ENCODE data around the gene PDS5B.

DNA sequence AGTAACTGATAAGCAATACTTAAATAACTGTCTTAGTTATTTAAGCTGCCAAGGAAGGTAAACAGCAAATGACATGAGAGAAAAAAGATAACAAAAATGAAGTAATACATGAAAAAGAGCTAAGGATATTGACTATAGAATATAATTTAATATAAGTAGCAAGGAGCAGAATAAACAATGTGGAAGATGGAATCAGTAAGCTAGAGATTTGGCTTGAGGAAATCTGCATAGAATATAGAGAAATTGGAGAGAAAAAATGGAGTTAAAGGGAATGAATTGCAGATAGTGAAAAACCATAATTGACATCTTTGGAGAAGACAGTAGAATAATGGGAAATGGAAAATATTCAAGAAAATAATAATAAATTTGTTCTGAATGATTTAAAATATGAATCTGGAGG is 127.1 kb downstream of the PDS5B start:
- TF ChIP-seq POLR2A (conservative IDR thresholded peaks at IDR 0.05), result no peak
- TF ChIP-seq EZH2 (IDR thresholded peaks at IDR 0.05; ENCODE audit: borderline replicate concordance, low read depth, low read length), result no peak
- no peak for TF ChIP-seq SP1 (CRISPR knock-in tag; IDR thresholded peaks at IDR 0.05)
- no peak for TF ChIP-seq ZNF282 (CRISPR knock-in tag; IDR thresholded peaks at IDR 0.05)
- TF ChIP-seq, protein P1, sequence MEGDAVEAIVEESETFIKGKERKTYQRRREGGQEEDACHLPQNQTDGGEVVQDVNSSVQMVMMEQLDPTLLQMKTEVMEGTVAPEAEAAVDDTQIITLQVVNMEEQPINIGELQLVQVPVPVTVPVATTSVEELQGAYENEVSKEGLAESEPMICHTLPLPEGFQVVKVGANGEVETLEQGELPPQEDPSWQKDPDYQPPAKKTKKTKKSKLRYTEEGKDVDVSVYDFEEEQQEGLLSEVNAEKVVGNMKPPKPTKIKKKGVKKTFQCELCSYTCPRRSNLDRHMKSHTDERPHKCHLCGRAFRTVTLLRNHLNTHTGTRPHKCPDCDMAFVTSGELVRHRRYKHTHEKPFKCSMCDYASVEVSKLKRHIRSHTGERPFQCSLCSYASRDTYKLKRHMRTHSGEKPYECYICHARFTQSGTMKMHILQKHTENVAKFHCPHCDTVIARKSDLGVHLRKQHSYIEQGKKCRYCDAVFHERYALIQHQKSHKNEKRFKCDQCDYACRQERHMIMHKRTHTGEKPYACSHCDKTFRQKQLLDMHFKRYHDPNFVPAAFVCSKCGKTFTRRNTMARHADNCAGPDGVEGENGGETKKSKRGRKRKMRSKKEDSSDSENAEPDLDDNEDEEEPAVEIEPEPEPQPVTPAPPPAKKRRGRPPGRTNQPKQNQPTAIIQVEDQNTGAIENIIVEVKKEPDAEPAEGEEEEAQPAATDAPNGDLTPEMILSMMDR (IDR thresholded peaks at IDR 0.05 in 2 of 3, conservative IDR thresholded peaks at IDR 0.05 in 1 of 3; ENCODE audit: insufficient read depth in 2 of 3, low read depth in 1 of 3, low read length in 3 of 3), result no peak
- no peak for TF ChIP-seq CC2D1A (IDR thresholded peaks at IDR 0.05)
- no peak for TF ChIP-seq SMC3 (conservative IDR thresholded peaks at IDR 0.05; ENCODE audit: insufficient read depth, low read depth, low read length)
- no peak for TF ChIP-seq MEF2D (tag; conservative IDR thresholded peaks at IDR 0.05; ENCODE audit: low read depth)
- no peak for TF ChIP-seq NFRKB (IDR thresholded peaks at IDR 0.05; ENCODE audit: low read depth)
- no peak for TF ChIP-seq RBBP5 (IDR thresholded peaks at IDR 0.05; ENCODE audit: borderline replicate concordance, insufficient read depth, low read length, poor library complexity, severe bottlenecking)
- no peak for TF ChIP-seq PRMT5 (CRISPR knock-in tag; IDR thresholded peaks at IDR 0.05)
- no peak for TF ChIP-seq ELF1 (tag; IDR thresholded peaks at IDR 0.05)
